ENCODE data around the gene ATG9B.
"Not testable (repeated sequence)": the region's sequence is repeated elsewhere in the genome, so short reads cannot be mapped to it uniquely, and the experiment has no call there.

The ATG9B gene

GRCh38 chr7:151012031-151012692 is 12.1 kb downstream of the ATG9B start:
- ATAC-seq = no peak
- TF ChIP-seq SNAI2 (CRISPR knock-in tag; IDR thresholded peaks at IDR 0.05) (no peak), TSHZ2 (CRISPR knock-in tag; IDR thresholded peaks at IDR 0.05) (no peak), CSDC2 (CRISPR knock-in tag; IDR thresholded peaks at IDR 0.05) (no peak), ZFP3 (CRISPR knock-in tag; IDR thresholded peaks at IDR 0.05) (no peak), PATZ1 (CRISPR knock-in tag; IDR thresholded peaks at IDR 0.05; ENCODE audit: borderline replicate concordance) (no peak), CREB5 (CRISPR knock-in tag; IDR thresholded peaks at IDR 0.05; ENCODE audit: low read depth) (no peak), ZNF565 (CRISPR knock-in tag; conservative IDR thresholded peaks at IDR 0.05; ENCODE audit: low read depth) (no peak), PPARA (CRISPR knock-in tag; IDR thresholded peaks at IDR 0.05; ENCODE audit: borderline replicate concordance) (no peak), ZNF8 (CRISPR knock-in tag; IDR thresholded peaks at IDR 0.05) (no peak), RARB (CRISPR knock-in tag; IDR thresholded peaks at IDR 0.05) (no peak), ZC3H10 (CRISPR knock-in tag; IDR thresholded peaks at IDR 0.05) (no peak), BACH2 (CRISPR knock-in tag; IDR thresholded peaks at IDR 0.05; ENCODE audit: borderline replicate concordance) (no peak), ISL1 (CRISPR knock-in tag; IDR thresholded peaks at IDR 0.05) (no peak), CSRNP3 (CRISPR knock-in tag; IDR thresholded peaks at IDR 0.05) (no peak), ARNTL (CRISPR knock-in tag; IDR thresholded peaks at IDR 0.05; ENCODE audit: borderline replicate concordance, low read depth) (no peak), GLIS3 (CRISPR knock-in tag; IDR thresholded peaks at IDR 0.05) (no peak), TOX (CRISPR knock-in tag; IDR thresholded peaks at IDR 0.05; ENCODE audit: borderline replicate concordance) (no peak), ZFP30 (CRISPR knock-in tag; IDR thresholded peaks at IDR 0.05) (no peak), OSR1 (CRISPR knock-in tag; IDR thresholded peaks at IDR 0.05) (no peak)

GRCh38 chr7:151011616-151012015 is 12.7 kb downstream of the ATG9B start:
- not testable (repeated sequence) for ATAC-seq

GRCh38 chr7:151011097-151011409 is 13.2 kb downstream of the ATG9B start:
- ATAC-seq = no peak

GRCh38 chr7:151010307-151011096 is 13.8 kb downstream of the ATG9B start:
- ATAC-seq = no peak
- TF ChIP-seq PATZ1 (CRISPR knock-in tag; IDR thresholded peaks at IDR 0.05; ENCODE audit: borderline replicate concordance) (no peak), RARB (CRISPR knock-in tag; IDR thresholded peaks at IDR 0.05) (no peak), TOX (CRISPR knock-in tag; IDR thresholded peaks at IDR 0.05; ENCODE audit: borderline replicate concordance) (no peak), ZFP3 (CRISPR knock-in tag; IDR thresholded peaks at IDR 0.05) (no peak), ISL1 (CRISPR knock-in tag; IDR thresholded peaks at IDR 0.05) (no peak), CSDC2 (CRISPR knock-in tag; IDR thresholded peaks at IDR 0.05) (no peak), ZNF565 (CRISPR knock-in tag; conservative IDR thresholded peaks at IDR 0.05; ENCODE audit: low read depth) (no peak), TSHZ2 (CRISPR knock-in tag; IDR thresholded peaks at IDR 0.05) (no peak), CSRNP3 (CRISPR knock-in tag; IDR thresholded peaks at IDR 0.05) (no peak)

More at GRCh38 chr7:151011097-151011409, 13.2 kb downstream of the ATG9B start:
- TF ChIP-seq ARNTL (CRISPR knock-in tag; IDR thresholded peaks at IDR 0.05; ENCODE audit: borderline replicate concordance, low read depth) = no peak
- no peak for TF ChIP-seq TOX (CRISPR knock-in tag; IDR thresholded peaks at IDR 0.05; ENCODE audit: borderline replicate concordance)
- TF ChIP-seq SNAI2 (CRISPR knock-in tag; IDR thresholded peaks at IDR 0.05) = no peak
- TF ChIP-seq ZC3H10 (CRISPR knock-in tag; IDR thresholded peaks at IDR 0.05) = no peak
- no peak for TF ChIP-seq ZNF8 (CRISPR knock-in tag; IDR thresholded peaks at IDR 0.05)
- TF ChIP-seq RARB (CRISPR knock-in tag; IDR thresholded peaks at IDR 0.05) = no peak

Data from SK-N-SH treated with all-trans-retinoic acid at 6 μM for 48 hours (cell line).